ENCODE measurements around the gene CDKN2D.

DNA sequence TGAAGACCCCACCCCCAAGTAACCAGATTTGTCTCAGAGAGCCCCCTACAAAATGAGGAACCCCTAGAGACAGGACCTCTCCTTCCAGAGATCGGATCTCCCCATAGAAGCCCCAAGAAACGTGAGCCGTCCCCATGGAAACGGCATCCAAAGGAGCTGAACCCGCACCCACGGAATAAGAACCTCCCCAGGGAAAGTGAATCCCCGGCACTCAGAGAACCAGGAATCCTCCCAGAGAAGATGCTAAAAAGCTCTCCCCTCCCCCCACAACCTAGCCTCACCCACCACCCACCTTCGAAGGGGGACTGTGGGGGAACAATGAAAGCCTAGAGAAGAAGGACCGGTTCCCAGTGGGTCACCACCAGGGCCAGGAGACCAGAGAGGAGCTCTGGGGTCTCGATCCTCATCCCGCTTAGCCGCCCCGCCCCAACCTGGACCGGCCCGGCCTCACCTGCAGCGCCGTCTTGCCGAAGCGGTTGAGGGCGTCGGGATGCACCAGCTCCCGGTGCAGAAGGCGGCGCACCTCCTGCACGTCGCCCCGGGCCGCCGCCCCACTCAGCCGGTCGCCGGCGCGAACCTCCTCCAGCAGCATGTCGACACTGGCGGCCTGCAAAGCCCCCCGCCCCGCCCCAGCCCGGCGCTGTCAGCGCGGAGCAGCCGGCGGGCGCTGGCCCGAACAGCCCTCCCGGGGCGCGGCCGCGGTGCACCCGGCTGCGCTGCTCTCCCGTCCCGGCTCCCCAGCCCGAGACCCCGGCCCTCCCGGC lies 535 bp downstream of the CDKN2D start:
- TF ChIP-seq, protein P1, sequence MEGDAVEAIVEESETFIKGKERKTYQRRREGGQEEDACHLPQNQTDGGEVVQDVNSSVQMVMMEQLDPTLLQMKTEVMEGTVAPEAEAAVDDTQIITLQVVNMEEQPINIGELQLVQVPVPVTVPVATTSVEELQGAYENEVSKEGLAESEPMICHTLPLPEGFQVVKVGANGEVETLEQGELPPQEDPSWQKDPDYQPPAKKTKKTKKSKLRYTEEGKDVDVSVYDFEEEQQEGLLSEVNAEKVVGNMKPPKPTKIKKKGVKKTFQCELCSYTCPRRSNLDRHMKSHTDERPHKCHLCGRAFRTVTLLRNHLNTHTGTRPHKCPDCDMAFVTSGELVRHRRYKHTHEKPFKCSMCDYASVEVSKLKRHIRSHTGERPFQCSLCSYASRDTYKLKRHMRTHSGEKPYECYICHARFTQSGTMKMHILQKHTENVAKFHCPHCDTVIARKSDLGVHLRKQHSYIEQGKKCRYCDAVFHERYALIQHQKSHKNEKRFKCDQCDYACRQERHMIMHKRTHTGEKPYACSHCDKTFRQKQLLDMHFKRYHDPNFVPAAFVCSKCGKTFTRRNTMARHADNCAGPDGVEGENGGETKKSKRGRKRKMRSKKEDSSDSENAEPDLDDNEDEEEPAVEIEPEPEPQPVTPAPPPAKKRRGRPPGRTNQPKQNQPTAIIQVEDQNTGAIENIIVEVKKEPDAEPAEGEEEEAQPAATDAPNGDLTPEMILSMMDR (conservative IDR thresholded peaks at IDR 0.05) = peak; percentile 36
- TF ChIP-seq ZFX (IDR thresholded peaks at IDR 0.05) = no peak; the same call in 1 of the 2 replicates
